Transverse colon (tissue), 4 donors: ENCODE measurements around the gene PTPRD. TPM values are rescaled to one million over a fixed set of nuclear protein-coding genes. Genes with fewer than 3 reads are reported as not detected.

Experiments
- DNase-seq: peaks from one replicate; pipeline ENCODE4 v3.0.0-alpha.2; 2019
- H3K27ac ChIP-seq, 4 donors: fragments of 200-600 bp; sonication (generic); 2 replicates each; pipeline ENCODE4 v1.5.1; 2016 to 2018; ENCODE audit warnings: inconsistent platforms in 4 of 4
- H3K27me3 ChIP-seq: fragments of 200-600 bp; sonication (generic); 2 replicates; pipeline ENCODE4 v1.5.1; 2017; ENCODE audit warnings: inconsistent platforms
- H3K36me3 ChIP-seq, 4 donors: fragments of 200-600 bp; sonication (generic); 2 replicates each; pipeline ENCODE4 v1.5.1; 2017 to 2019; ENCODE audit warnings: inconsistent platforms in 4 of 4
- H3K4me1 ChIP-seq, 4 donors: fragments of 200-600 bp; sonication (generic); 2 replicates each; pipeline ENCODE4 v1.5.1; 2017 to 2020; ENCODE audit warnings: inconsistent platforms in 4 of 4
- H3K4me3 ChIP-seq, 4 donors: fragments of 200-600 bp; sonication (generic); 1 replicate in 1 of 4; 2 replicates in 3 of 4; pipeline versions ENCODE4 v1.5.1 to v1.6.1; 2017 to 2019; ENCODE audit warnings: inconsistent platforms in 4 of 4
- H3K9me3 ChIP-seq, 2 donors: fragments of 200-600 bp; sonication (generic); 2 replicates each; pipeline ENCODE4 v1.5.1; 2017 to 2019; ENCODE audit warnings: inconsistent platforms in 2 of 2
- EP300 ChIP-seq: sonication (generic); formaldehyde crosslinking; IDR thresholded peaks from one replicate; pipeline ENCODE4 v1.6.1; 2017; ENCODE audit warnings: antibody characterized with exemption, low read depth
- POLR2A ChIP-seq: fragments of 450-650 bp; IDR thresholded peaks from one replicate; pipeline ENCODE4 v1.6.1; 2016; ENCODE audit warnings: antibody characterized with exemption, mild to moderate bottlenecking, moderate library complexity
- POLR2AphosphoS5 ChIP-seq, 3 donors: sonication (generic); formaldehyde crosslinking; IDR thresholded peaks; one replicate each; pipeline ENCODE4 v1.6.1; 2016; ENCODE audit warnings: antibody characterized with exemption in 3 of 3
- WGBS, 2 donors: methylation state at CpG; one replicate each; pipeline ENCODE4 v1.1.5; 2018; ENCODE audit warnings: low coverage in 1 of 2; 5-methylcytosine and 5-hydroxymethylcytosine counted together
- in situ Hi-C, 4 donors: fragments of 200-750 bp; cut with MboI; loops; one replicate each; pipeline versions ENCODE4 v1.15.0 to v1.15.1; 2017; ENCODE audit warnings: low sequenced_read_pairs in 3 of 4, low pct_ligation_motif_present in 1 of 4, low pct_unique_long_range_greater_than_20kb in 1 of 4
- intact Hi-C: fragments of 100-400 bp; cut with DNase I; formaldehyde crosslinking; loops from one replicate; pipeline ENCODE4 v1.15.1; 2023; ENCODE audit warnings: low total_unique reads
- total RNA-seq, 4 donors: library from RNA; depleted of rRNA; stranded (reverse); fragments of >200 nt; gene quantifications; one replicate each; pipeline ENCODE4 v1.1.0, GENCODE V29; 2016
- TF ChIP-seq, protein P1 (sequence below), 5 experiments: fragments of 200-600 bp in 3 of 5; fragments of 450-650 bp in 2 of 5; sonication (generic) in 3 of 5; IDR thresholded peaks; 1 replicate in 2 of 5; 2 replicates in 3 of 5; pipeline ENCODE4 v1.5.1; 2016 to 2017; ENCODE audit warnings: antibody characterized with exemption in 5 of 5, inconsistent platforms in 3 of 5, mild to moderate bottlenecking in 2 of 5, moderate library complexity in 1 of 5

The PTPRD gene
- total RNA-seq, 4 donors from 2014 or later = 43.0 to 115 (median 79.1) TPM

- TF ChIP-seq, protein P1, sequence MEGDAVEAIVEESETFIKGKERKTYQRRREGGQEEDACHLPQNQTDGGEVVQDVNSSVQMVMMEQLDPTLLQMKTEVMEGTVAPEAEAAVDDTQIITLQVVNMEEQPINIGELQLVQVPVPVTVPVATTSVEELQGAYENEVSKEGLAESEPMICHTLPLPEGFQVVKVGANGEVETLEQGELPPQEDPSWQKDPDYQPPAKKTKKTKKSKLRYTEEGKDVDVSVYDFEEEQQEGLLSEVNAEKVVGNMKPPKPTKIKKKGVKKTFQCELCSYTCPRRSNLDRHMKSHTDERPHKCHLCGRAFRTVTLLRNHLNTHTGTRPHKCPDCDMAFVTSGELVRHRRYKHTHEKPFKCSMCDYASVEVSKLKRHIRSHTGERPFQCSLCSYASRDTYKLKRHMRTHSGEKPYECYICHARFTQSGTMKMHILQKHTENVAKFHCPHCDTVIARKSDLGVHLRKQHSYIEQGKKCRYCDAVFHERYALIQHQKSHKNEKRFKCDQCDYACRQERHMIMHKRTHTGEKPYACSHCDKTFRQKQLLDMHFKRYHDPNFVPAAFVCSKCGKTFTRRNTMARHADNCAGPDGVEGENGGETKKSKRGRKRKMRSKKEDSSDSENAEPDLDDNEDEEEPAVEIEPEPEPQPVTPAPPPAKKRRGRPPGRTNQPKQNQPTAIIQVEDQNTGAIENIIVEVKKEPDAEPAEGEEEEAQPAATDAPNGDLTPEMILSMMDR (IDR thresholded peaks at IDR 0.05) = no peak
- TF ChIP-seq POLR2A = no peak
- no peak for TF ChIP-seq POLR2AphosphoS5 (IDR thresholded peaks at IDR 0.05)
- no peak for DNase-seq
Measured at GRCh38 chr9:8492024-8492423, 2120.8 kb downstream of the PTPRD start.

GRCh38 chr9:8491563-8491962, 2121.2 kb downstream of the PTPRD start:
- Histone ChIP-seq H3K9me3 (no peaks in the 10 kb centered on the region), H3K27ac (no peak overlapping the region), H3K4me1 (no peaks in the 10 kb centered on the region), H3K27me3 (no peaks in the 10 kb centered on the region), H3K4me3 (no peak overlapping the region), H3K36me3 (no peaks in the 10 kb centered on the region)
- 92 to 93% methylated on average over 3 to 5 of the region's 5 CpGs for WGBS, 2 donors
- intact Hi-C loops = no loop called here
- no peak for DNase-seq
- no peak for TF ChIP-seq EP300
- TF ChIP-seq POLR2AphosphoS5 (IDR thresholded peaks at IDR 0.05) = no peak
- TF ChIP-seq POLR2A = no peak
- TF ChIP-seq, protein P1 (IDR thresholded peaks at IDR 0.05) = no peak
- in situ Hi-C loops = no loop called here

More at GRCh38 chr9:8492024-8492423, 2120.8 kb downstream of the PTPRD start:
- Histone ChIP-seq H3K36me3 (no peaks in the 10 kb centered on the region), H3K27me3 (no peaks in the 10 kb centered on the region), H3K27ac (no peak overlapping the region), H3K9me3 (no peaks in the 10 kb centered on the region), H3K4me1 (no peaks in the 10 kb centered on the region), H3K4me3 (no peak overlapping the region)
- WGBS, 2 donors = 85 to 100% methylated on average over 2 of the region's 2 CpGs
- intact Hi-C loops (no loop called here), in situ Hi-C loops (no loop called here)

DNA sequence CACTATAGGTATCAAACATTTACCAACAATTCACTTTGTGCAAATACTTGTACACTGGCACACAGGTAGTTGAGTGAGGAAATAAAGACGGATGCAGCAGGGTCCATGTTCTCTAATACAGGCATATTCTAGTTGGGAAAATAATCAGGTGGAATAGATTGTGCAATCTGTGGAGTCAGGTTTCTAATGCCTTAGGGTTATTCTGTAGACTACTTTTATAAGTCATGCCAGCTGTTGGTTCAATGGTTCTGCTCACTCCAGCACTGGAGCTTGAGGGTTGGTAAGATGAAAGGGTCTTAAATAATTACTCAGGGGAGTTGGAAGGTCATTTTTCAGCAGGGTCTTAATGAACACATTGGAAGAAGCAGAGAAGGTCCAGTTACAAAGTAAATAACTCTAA, 2123.0 kb downstream of the PTPRD start:
- WGBS, 2 donors = 85 to 92% methylated on average over 1 of the region's 1 CpG
- no peak for TF ChIP-seq POLR2AphosphoS5 (IDR thresholded peaks at IDR 0.05)
- no peak for TF ChIP-seq EP300
- TF ChIP-seq POLR2A = no peak
- TF ChIP-seq, protein P1 (IDR thresholded peaks at IDR 0.05) = no peak
- DNase-seq = no peak
- Histone ChIP-seq H3K36me3 (no peaks in the 10 kb centered on the region), H3K27me3 (no peaks in the 10 kb centered on the region), H3K4me1 (no peaks in the 10 kb centered on the region), H3K27ac (no peak overlapping the region), H3K9me3 (no peaks in the 10 kb centered on the region), H3K4me3 (no peak overlapping the region)
- in situ Hi-C loops (no loop called here), intact Hi-C loops (no loop called here)

- H3K36me3 ChIP-seq = no peaks in the 10 kb centered on the region
- no peaks in the 10 kb centered on the region for H3K27me3 ChIP-seq
- no peak for TF ChIP-seq POLR2A
- TF ChIP-seq, protein P1 (IDR thresholded peaks at IDR 0.05) = peak in 3 of 5 experiments; percentile 20 to 42 (median 32)
- TF ChIP-seq POLR2AphosphoS5 (IDR thresholded peaks at IDR 0.05) = no peak
- no peak overlapping the region for H3K4me3 ChIP-seq
- 20 to 76% methylated on average over 2 to 6 of the region's 6 CpGs for whole genome bisulfite sequencing, 2 donors
- no peak overlapping the region for H3K27ac ChIP-seq
- H3K4me1 ChIP-seq = no peaks in the 10 kb centered on the region
- intact Hi-C loops = no loop called here
- no peaks in the 10 kb centered on the region for H3K9me3 ChIP-seq
- in situ Hi-C loops = no loop called here
- DNase-seq = peak; percentile 27
Measured at GRCh38 chr9:8486095-8486494, 2126.7 kb downstream of the PTPRD start.
